GM19372 (cell line): ENCODE data around the gene KCNJ14.

Experiments
- ATAC-seq: cut with Tn5 transposase; IDR thresholded peaks from one replicate; pipeline ENCODE4 v1.9.1; 2021; ENCODE audit warnings: mild to moderate bottlenecking, low read depth, moderate library complexity; ENCODE audit not compliant: unreplicated experiment

The KCNJ14 gene

GRCh38 chr19:48455171-48455907 lies at the start of gene KCNJ14:
Gene KCNJ14, plus strand, starts transcription at chr19:48455574. Its CDS starts 6,151 bp downstream, at chr19:48461725.
- ATAC-seq: no peak

GRCh38 chr19:48405850-48406249 lies 49.5 kb upstream of the KCNJ14 start:
- ATAC-seq: no peak

DNA sequence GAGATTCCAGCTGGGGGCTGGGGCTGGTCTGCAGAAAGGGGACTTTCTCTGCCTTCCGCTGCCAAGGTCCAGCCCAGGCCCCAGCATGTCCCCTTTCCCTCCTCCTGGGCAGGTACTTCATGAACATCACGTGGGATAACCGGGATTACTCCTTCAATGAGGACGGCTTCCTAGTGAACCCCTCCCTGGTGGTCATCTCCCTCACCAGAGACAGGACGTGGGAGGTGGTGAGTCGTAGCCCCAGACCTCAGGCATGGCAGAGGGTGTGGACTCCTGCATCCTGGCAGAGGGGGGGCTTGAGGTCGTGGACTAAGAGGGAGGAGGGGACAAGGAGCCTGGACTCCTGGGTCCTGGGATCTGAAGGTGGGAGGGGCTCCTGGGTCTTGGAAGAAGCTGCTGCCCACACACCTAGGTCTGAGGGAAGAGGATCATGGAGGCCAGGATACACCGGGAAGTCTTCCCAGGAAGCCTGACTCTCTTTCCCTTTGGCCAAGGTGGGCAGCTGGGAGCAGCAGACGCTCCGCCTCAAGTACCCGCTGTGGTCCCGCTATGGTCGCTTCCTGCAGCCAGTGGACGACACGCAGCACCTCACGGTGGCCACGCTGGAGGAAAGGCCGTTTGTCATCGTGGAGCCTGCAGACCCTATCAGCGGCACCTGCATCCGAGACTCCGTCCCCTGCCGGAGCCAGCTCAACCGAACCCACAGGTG lies 41.3 kb upstream of the KCNJ14 start:
- ATAC-seq: no peak

GRCh38 chr19:48415395-48415794 lies 40.0 kb upstream of the KCNJ14 start:
- no peak for ATAC-seq

DNA sequence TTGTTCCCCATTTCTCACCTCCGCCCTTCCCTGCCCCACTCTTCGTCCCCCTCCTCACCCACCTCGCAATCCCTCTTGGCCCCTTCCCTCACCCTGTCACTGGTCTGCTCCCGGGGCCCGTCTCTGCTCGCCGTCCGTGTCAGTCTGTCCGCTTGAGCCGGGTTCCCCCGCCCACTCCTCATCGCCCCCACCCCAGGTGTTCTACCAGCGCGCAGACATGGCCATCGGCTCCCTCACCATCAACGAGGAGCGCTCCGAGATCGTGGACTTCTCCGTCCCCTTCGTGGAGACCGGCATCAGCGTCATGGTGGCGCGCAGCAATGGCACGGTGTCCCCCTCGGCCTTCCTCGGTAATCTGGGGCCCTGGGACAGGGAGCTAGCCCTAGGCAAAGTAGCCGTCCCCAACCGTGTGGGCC lies 39.6 kb upstream of the KCNJ14 start:
- no peak for ATAC-seq

GRCh38 chr19:48417421-48417820 lies 38.0 kb upstream of the KCNJ14 start:
- no peak for ATAC-seq

GRCh38 chr19:48418317-48419064 lies 36.9 kb upstream of the KCNJ14 start:
- no peak for ATAC-seq

- ATAC-seq: no peak
Observed at GRCh38 chr19:48419158-48419920, 36.0 kb upstream of the KCNJ14 start.

DNA sequence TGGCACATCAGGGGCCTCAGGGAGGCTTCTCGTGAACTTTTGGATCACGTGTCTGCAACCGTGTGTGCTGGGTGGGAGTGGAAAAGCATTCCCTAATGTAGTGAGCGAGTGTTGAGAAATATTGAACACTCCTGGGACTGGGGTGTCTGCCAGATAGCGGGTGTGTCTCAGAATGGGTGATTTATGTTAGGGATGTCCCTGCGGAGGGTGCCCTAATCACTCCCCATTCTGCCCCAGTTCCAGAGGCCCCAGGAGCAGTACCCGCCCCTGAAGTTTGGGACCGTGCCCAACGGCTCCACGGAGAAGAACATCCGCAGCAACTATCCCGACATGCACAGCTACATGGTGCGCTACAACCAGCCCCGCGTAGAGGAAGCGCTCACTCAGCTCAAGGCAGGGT lies 33.8 kb upstream of the KCNJ14 start:
- no peak for ATAC-seq

DNA sequence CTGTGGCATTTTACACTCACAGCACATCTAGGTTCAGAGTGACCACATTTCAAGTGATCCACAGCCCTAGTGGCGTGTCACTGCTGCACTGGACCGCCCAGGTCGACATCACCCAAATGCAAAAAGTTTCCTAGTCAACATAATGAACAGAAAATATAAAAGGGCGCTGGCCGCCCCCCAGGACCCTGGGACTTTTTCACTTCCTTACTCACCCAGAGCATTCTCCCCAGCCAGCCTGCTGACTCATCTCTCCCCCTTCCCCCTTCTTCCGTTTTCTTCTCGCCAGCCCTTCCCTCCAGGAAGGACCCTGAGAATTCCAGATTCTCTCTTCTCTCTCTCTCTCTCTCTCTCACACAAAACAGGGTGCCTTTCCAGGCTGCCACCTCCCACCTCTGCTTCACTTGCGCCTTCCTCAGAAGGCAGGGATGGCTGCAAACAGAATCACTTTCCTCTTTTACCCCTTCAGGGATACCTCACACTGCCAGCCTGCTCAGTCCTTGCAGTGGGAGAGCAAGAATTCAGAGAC lies 30.6 kb upstream of the KCNJ14 start:
- ATAC-seq: no peak

DNA sequence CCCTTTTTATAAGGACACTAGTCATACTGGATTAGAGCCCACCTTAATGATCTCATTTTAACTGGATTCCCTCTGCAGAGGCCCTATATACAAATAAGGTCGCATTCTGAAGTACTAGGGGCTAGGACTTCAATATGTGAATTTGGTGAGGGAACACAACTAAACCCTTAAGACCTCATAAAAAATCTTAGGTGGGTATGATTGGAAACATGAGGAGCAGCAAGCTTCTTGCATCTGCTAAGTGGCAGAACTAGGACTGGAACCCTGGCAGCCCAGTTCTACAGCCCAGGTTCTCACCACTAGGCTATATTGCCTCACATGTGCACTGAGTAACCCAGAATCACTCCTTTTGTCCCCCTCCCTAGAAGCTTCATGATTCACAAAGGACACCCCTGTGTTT lies 26.7 kb upstream of the KCNJ14 start:
- no peak for ATAC-seq

GRCh38 chr19:48433337-48433736 lies 22.0 kb upstream of the KCNJ14 start:
- no peak for ATAC-seq

DNA sequence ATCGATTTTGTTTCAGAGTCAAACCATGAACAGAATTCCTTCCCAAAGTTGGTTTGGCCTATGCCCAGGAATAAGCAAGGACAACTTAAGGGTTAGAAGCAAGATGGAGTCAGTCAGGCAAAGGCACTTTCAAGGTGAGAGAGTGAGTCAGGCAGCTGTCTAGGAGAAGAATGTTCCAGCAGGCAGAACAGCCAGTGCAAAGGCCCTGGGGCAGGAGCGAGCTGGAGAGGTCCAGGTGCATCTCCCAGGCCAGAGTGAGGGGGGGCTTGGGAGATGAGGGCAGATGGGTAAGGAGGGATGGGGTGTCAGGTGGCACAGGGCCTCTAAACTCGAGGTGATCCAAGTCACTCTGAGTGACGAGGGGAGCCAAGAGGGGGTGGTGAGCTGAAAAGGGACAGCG lies 18.8 kb upstream of the KCNJ14 start:
- ATAC-seq: no peak

DNA sequence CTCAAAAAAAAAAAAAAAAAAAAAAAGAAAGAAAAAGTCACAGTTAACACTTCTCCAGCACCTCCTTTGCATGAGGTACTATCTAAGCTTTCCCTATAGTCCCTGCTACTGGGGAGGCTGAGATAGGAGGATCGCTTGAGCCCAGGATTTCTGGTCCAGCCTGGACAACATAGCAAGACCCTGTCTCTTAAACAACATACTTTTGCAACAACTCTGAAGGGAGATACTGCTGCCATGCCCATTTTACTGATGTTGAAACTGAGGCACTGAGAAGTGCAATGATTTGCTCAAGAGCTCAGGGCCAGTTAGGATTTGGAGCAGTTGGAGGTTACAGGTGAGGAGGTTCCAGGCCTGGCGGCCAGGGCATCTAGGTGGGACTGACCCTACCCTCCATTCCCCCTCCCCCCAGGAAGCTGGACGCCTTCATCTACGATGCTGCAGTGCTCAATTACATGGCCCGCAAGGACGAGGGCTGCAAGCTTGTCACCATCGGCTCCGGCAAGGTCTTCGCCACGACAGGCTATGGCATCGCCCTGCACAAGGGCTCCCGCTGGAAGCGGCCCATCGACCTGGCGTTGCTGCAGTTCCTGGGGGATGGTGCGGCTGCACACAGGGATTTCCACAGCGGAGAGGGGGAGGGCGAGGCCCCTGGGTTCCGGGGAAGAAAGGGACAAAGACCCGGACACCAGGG lies 13.9 kb upstream of the KCNJ14 start:
- no peak for ATAC-seq

GRCh38 chr19:48442116-48443035 lies 13.0 kb upstream of the KCNJ14 start:
- ATAC-seq: no peak

DNA sequence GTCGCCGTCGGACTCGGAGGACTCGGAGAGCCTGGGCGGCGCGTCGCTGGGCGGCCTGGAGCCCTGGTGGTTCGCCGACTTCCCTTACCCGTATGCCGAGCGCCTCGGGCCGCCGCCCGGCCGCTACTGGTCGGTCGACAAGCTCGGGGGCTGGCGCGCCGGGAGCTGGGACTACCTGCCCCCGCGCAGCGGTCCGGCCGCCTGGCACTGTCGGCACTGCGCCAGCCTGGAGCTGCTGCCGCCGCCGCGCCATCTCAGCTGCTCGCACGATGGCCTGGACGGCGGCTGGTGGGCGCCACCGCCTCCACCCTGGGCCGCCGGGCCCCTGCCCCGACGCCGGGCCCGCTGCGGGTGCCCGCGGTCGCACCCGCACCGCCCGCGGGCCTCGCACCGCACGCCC lies 12.1 kb upstream of the KCNJ14 start:
- ATAC-seq: no peak

- no peak for ATAC-seq
Observed at GRCh38 chr19:48443731-48444128, 11.6 kb upstream of the KCNJ14 start.

GRCh38 chr19:48444129-48444935 lies 11.0 kb upstream of the KCNJ14 start:
- no peak for ATAC-seq
